PFSK-1 (cell line): ENCODE measurements around the gene SPAG9.

ENCODE experiments used
- POLR2AphosphoS5 ChIP-seq: IDR thresholded peaks from 2 replicates; pipeline ENCODE4 v1.6.1; 2012; ENCODE audit warnings: low read depth, mild to moderate bottlenecking, control low read depth, low read length, moderate library complexity
- REST ChIP-seq, 2 experiments: IDR thresholded peaks; 2 replicates each; pipeline versions ENCODE4 v1.6.1 to v1.8.0; 2011 to 2012; ENCODE audit warnings: low read depth in 2 of 2, low read length in 2 of 2, control low read depth in 1 of 2, inconsistent platforms in 1 of 2, mild to moderate bottlenecking in 1 of 2, moderate library complexity in 1 of 2; ENCODE audit not compliant: insufficient read depth in 1 of 2
- SIN3A ChIP-seq: IDR thresholded peaks from 2 replicates; pipeline ENCODE4 v1.6.1; 2012; ENCODE audit warnings: mild to moderate bottlenecking, low read length, moderate library complexity, borderline replicate concordance; ENCODE audit not compliant: insufficient read depth
- TAF1 ChIP-seq: IDR thresholded peaks from 2 replicates; pipeline ENCODE4 v1.6.1; 2012; ENCODE audit warnings: low read length, control low read depth, borderline replicate concordance; ENCODE audit not compliant: insufficient read depth

GRCh38 chr17:51018541-51018940 lies 102.1 kb downstream of the SPAG9 start:
- TF ChIP-seq POLR2AphosphoS5, result no peak
- no peak for TF ChIP-seq REST (IDR thresholded peaks at IDR 0.05; ENCODE audit: insufficient read depth in 1 of 2, low read depth in 2 of 2, low read length in 2 of 2)
- no peak for TF ChIP-seq SIN3A
- no peak for TF ChIP-seq TAF1
